ENCODE results near the gene CFHR3. TPM values are rescaled to one million over a fixed set of nuclear protein-coding genes. Genes with fewer than 3 reads are reported as not detected.

The CFHR3 gene
- total and polyA plus RNA-seq, 9 of the 15 experiments (the other 6 are each of a cell fraction or from before 2014, with no cell fraction given) = 0.14 to 0.47 (median 0.24) TPM

GRCh38 chr1:196774603-196775002, at the start of gene CFHR3 (continued):
- TF ChIP-seq, protein P1, sequence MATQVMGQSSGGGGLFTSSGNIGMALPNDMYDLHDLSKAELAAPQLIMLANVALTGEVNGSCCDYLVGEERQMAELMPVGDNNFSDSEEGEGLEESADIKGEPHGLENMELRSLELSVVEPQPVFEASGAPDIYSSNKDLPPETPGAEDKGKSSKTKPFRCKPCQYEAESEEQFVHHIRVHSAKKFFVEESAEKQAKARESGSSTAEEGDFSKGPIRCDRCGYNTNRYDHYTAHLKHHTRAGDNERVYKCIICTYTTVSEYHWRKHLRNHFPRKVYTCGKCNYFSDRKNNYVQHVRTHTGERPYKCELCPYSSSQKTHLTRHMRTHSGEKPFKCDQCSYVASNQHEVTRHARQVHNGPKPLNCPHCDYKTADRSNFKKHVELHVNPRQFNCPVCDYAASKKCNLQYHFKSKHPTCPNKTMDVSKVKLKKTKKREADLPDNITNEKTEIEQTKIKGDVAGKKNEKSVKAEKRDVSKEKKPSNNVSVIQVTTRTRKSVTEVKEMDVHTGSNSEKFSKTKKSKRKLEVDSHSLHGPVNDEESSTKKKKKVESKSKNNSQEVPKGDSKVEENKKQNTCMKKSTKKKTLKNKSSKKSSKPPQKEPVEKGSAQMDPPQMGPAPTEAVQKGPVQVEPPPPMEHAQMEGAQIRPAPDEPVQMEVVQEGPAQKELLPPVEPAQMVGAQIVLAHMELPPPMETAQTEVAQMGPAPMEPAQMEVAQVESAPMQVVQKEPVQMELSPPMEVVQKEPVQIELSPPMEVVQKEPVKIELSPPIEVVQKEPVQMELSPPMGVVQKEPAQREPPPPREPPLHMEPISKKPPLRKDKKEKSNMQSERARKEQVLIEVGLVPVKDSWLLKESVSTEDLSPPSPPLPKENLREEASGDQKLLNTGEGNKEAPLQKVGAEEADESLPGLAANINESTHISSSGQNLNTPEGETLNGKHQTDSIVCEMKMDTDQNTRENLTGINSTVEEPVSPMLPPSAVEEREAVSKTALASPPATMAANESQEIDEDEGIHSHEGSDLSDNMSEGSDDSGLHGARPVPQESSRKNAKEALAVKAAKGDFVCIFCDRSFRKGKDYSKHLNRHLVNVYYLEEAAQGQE (IDR thresholded peaks at IDR 0.05; ENCODE audit: borderline replicate concordance) = no peak
- TF ChIP-seq, protein P1 (CRISPR knock-in tag; IDR thresholded peaks at IDR 0.05; ENCODE audit: low read depth) = no peak
- TF ChIP-seq, protein P2, sequence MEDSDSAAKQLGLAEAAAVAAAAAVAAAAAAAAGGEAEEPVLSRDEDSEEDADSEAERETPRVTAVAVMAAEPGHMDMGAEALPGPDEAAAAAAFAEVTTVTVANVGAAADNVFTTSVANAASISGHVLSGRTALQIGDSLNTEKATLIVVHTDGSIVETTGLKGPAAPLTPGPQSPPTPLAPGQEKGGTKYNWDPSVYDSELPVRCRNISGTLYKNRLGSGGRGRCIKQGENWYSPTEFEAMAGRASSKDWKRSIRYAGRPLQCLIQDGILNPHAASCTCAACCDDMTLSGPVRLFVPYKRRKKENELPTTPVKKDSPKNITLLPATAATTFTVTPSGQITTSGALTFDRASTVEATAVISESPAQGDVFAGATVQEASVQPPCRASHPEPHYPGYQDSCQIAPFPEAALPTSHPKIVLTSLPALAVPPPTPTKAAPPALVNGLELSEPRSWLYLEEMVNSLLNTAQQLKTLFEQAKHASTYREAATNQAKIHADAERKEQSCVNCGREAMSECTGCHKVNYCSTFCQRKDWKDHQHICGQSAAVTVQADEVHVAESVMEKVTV (CRISPR knock-in tag; IDR thresholded peaks at IDR 0.05) = no peak

Data from K562 (cell line).